ENCODE data around the gene ZNF318.
"Not testable (repeated sequence)": the region's sequence is repeated elsewhere in the genome, so short reads cannot be mapped to it uniquely, and the experiment has no call there.

The ZNF318 gene

GRCh38 chr6:43369174-43370002 is at the start of gene ZNF318:
TSS of gene ZNF318 (minus strand) at chr6:43369647. CDS start at chr6:43369365, 282 bp downstream.
- DNase-seq: peak; percentile 94

DNA sequence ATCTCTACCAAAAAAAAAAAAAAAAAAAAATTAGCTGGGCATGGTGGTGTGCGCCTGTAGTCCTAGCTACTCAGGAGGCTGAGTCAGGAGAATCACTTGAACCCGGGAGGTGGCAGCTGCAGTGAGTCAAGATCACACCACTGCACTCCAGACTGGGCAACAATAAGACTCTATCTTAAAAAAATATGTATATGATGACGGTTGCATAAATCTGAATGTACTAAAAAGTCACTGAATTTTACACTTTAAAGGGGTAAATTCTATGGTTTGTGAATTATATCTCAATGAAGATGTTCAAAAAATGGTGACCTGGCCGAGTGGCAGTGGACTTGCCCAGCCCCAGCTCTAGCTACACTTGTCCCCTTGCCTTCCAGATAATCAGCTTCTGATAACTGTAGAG is 47.5 kb upstream of the ZNF318 start:
- DNase-seq: no peak

DNA sequence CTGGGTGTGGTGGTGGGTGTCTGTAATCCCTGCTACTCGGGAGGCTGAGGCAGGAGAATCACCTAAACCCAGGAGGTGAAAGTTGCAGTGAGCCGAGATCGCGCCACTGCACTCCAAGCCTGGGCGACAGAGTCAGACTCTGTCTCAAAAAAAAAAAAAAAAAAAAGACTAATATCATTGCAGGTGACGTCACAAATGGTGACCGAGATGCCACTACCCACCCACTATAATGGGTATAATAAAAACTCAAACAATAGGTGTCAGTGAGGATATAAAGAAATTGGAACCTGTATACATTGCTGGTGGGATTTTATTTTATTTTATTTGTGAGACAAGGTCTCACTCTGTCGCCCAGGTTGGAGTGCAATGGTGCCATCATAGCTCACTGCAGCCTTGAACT is 45.8 kb upstream of the ZNF318 start:
- DNase-seq: not testable (repeated sequence)

DNA sequence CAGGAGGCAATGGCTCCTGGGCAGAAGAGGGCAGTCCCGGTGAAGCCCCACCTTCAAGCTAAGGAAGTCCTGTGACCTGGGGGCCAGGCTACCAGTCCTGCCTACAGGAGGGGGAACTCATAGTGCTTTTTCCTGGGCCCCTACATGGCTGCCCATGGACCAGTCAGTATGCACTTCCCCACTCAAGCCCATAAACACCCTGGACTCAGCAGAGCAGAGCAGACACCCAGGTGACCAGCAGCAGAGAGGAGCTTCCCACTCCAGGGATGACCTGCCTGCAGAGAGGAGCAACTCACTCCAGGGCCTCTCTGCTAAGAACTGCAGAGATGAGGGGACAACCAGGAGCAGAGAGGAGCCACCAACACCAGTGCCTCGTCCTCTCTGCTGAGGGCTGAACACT is 43.6 kb upstream of the ZNF318 start:
- DNase-seq: no peak

DNA sequence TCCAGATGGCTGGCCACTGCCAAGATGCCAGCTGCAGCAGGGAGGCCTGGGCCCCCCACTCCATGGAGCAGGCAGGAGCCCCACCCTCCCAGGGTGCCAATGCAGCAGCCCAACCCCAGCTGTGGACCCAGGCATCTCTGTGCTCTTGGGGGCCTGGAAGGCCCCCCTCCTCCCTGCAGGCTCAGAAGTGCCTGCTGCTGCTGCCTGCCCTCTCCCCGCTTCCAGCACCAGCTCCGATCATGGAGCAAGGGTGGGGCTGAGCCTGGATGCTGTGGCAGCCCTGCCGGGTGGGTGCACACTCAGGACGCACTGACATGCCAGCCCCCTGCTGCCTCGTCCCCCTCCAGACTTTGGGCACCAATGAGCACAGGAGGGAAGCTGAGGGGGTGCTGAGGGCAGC is 43.1 kb upstream of the ZNF318 start:
- DNase-seq: no peak

- DNase-seq: not testable (repeated sequence)
These were observed 41.3 kb upstream of the ZNF318 start for GRCh38 chr6:43410776-43411175.

GRCh38 chr6:43408259-43408658 is 38.8 kb upstream of the ZNF318 start:
- DNase-seq: no peak

DNA sequence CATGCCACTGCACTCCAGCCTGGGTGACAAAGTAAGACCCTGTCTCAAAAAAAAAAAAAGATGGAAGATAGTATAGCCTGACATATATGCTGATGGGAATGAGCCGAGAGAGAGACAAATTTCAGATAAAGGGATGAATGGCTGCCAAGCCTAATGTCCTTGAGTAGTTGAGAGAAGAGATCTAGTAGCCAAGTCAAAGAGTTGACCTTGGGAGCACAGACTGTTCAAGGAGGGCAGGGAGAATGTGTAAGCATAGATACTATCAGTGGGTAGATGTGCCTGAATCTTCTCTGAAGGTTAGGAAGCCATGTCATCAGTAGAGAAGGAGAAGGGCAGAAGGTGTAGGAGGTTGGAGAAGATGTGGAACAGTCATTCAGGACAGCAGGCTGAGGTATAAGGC is 37.8 kb upstream of the ZNF318 start:
- DNase-seq: no peak

DNA sequence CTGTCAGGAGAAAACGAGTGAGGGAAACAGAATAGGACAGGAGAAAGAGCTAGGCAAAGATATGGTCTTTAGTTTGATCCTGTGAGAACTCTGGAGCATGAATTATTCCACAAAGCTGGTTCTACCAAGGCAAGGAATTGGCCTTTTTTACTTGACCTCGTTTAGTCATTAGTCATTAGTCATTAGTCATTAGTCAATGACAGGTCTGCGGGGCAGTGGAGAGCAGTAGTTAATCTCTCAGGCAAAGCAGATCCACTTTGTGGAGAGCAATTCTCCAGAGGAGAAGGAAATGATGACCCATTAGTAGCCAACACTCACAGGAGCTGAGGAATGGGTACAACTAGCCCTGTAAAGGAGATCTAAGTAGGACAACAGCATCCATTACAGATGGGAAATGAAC is 35.9 kb upstream of the ZNF318 start:
- no peak for DNase-seq

DNA sequence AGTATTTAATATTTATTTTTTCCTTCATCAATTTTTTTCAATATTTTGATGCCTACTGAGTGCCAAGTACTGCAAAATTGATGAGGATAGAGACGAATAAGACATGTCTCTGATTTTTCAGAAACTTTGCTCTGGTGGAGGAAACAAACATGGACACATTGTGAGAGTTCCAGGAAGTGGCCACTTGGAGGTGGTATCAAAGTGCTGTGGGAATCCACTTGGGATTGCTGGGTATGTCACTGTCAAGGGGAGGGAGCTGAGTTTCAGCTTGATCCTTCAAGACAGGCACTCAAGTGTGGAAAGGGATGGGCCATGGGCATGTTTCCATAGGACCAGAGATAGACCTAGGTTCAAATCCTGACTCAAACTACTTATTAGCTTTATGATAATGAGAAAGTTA is 33.4 kb upstream of the ZNF318 start:
- DNase-seq: no peak

DNA sequence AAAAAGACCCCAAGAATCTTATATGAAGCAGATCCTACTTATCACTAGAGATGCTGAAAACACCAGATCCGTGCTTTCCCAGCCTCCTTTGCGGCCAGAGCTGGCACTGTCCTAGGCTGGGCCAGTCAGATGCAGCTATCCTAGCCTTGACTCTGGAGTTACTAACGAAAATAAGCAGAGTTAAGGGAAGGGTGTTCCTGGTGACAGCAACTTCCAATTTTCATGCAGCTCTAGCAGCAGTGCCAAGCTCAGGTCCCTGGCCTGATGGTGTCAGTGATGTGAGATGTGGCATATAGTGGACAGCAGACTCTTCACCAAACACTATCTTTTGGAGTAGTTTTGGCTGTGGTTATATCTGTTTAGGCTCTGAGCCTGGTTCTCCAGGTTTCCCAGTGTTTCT is 32.3 kb upstream of the ZNF318 start:
- DNase-seq: no peak

DNA sequence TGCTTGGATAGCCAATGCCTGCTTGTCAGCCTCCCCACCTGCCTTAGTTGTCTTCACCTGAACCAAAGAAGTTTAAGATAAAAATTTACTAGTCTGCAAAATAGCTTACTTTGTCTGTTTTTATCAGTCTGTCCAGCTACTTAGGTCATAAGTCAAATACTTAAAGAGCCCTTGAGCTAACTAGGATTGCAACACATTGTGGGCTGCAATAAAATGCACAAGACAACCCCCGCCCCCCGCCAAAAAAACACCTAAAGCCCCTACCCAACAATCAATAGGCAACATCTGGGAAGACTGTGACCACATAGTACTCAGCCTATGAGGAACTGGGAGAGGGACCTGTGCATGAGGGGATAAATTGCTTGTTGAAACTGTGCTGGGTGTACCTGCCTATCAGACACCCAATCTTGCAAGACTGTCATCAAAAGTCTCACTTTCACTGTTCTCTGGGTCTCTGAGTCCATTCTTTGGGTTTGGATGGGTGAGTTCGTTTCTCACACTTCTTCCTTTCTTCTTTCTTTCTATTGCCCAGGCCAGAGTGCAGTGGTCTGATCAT is 30.6 kb upstream of the ZNF318 start:
- DNase-seq: no peak

- DNase-seq: no peak
These were observed 27.1 kb upstream of the ZNF318 start for GRCh38 chr6:43396408-43397149.

GRCh38 chr6:43395776-43396175 is 26.3 kb upstream of the ZNF318 start:
- DNase-seq: no peak

DNA sequence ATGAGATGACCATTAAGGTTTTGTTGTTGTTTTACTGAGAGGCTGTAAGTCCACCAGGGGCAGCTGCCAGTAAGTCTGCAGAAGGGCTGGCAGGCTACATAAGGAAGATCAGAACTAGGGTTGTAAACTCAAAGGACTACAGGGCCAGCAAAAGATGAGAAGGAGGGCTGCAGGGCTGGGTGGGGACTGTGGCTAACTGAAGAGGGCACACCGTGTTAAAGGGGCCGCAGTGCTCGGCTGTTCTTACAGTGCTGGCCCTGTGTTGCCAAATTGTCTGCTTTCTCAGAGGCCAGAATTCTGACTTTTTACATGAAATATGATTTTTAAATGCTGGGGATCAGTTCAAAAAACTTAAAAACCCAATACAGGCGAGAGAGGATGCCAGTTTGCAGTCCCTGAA is 25.5 kb upstream of the ZNF318 start:
- no peak for DNase-seq

DNA sequence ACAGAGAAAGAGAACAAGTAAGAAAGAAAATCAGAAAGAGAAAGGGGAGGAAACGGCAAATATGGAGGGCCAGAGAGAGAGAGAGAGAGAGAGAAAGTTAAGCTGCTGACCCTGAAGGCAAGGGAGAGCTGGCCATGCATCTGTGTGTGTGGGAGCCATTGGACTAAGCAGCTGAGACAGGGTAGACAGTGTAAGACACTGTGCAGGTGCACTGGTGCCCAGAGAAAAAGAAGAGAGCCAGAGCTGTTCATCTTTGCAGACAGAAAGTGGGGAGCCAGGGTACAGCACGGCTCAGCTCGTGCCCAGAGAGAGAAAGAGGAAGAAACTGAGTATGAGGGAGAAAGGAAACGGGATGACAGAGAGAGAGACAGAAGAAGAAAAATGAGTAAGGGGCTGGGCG is 24.2 kb upstream of the ZNF318 start:
- no peak for DNase-seq

GRCh38 chr6:43393133-43393532 is 23.7 kb upstream of the ZNF318 start:
- not testable (repeated sequence) for DNase-seq

DNA sequence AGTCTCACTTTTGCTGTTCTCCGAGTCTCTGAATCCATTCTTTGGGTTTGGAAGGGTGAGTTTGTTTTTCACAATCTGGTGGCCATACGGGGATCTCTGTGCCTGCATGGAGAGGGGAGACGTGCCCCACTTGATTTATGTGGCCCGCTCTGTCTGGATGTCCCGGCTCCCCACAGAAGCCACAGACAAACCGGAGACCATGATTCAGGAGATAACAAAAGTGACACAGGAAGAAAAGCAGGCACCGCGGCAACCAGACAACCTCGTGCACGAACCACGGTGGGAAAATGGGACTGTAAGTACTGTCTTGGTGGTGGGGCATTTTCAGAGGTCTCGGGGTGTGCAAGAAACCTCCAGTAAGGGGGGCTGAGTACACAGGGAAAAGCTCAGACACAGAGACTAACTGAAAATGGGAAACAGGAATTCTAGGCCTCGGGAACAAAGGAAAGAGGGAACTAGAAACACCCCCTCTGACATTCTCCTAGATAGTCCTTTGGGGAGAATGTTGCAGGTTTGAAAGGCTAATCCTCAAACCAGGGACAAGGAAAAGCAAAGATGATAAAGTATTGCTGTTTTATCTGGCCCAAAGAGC is 22.1 kb upstream of the ZNF318 start:
- peak; percentile 42 for DNase-seq

GRCh38 chr6:43390753-43391439 is 21.4 kb upstream of the ZNF318 start:
- DNase-seq: not testable (repeated sequence)

DNA sequence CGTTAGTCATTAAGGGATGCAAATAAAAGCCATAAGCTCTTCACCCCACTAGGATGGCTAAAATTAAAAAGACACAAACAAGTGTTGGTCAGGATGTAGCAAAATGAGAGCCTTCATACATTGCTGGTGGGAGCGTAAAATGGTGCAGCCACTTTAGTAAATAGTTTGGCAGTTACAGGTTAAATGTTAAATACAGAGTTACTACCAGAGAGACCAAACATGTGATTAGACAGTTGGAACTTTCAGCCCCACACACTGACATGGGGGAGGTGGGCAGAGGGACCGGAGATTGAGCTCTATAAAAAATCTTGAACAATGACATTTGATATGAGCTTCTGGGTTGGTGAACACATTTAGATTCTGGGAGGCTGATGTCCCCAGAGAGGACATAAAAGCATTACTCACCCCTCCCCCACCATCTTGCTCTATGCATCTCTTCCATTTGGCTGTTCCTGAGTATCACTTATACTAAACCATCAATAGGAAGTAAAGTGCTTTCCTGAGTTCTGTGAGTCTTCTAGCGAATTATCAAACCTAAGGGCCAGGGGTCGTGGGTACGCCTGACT is 20.4 kb upstream of the ZNF318 start:
- DNase-seq: no peak

DNA sequence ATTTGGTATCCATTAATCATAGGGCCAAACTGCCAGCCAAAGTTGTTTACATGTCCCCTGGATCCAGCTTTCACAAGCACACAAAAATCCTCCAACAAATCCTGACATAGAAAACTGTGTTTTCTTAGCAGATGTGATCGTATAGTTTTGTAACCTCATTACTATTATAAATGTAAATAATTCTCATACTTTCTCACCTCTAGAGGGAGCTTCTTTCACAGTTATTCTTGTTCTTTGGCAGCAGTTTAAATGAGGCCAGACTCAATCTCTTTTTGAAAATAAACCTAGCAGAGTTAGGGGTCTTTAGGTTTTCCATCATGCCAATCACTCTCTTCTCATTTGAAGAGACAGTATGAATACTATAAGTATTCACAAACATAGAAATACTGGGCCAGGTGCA is 17.0 kb upstream of the ZNF318 start:
- no peak for DNase-seq

- no peak for DNase-seq
These were observed 13.7 kb upstream of the ZNF318 start for GRCh38 chr6:43383021-43383667.
